ENCODE measurements around the gene MAN2B2.

The MAN2B2 gene

DNA sequence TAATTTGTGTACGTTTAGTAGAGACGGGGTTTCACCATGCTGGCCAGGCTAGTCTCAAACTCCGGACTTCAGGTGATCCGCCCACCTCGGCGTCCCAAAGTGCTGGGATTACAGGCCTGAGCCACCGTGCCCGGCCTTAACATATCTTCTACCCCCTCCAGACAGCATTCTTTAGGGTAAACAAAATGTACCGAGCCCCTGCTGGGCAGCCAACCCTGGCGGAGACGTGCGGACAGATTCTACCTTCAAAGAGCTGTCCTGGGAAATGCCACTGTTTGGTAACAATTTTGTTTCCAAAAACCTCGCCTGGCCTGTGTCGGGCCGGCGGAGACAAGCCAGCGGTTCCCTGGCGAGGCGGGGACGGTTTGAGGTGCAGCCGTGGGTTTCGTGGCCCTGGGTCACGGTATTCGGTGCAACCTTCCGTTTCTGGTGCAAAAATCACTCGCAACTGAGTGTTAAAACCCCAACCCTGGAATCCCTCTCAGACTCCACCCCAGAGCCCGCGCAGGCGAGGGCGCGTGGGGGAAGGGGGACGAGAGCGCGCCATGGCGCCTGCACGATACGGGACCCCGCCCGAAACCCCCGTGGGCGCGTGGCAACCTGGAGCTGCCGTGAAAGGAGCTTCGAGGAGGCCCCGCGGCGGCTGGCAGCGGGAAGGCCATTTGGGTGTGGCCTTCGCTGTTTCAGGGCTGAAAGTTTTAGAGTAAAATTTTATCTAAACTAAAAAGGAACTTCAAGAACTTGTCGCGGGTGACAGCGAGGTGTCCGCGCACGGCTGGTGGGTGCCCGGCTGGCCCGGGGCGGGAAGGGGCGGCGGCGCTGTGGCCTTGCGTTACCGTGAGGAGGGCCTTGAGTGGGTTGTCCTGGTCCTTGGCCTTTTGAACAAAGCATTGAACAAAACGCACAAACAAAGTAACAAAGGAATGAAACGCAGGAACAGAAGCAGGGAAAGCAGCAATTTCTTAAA is 82.5 kb downstream of the MAN2B2 start:
- H3K9ac ChIP-seq (ENCODE audit: low read depth, low read length, poor library complexity) = no peak overlapping the region
- H3K27ac ChIP-seq (replicated peaks; ENCODE audit: low read length) = no peak overlapping the region
- no peak overlapping the region for H4K91ac ChIP-seq (ENCODE audit: low read depth, low read length, poor library complexity)
- peak overlapping the region; percentile 19 for H2AK5ac ChIP-seq (ENCODE audit: low read depth, low read length)
- H3K4me3 ChIP-seq (ENCODE audit: low read length in 2 of 2) = no peak overlapping the region
- H3K4ac ChIP-seq (ENCODE audit: low read length) = no peak overlapping the region
- no peak overlapping the region for H4K8ac ChIP-seq (ENCODE audit: low read depth, low read length)
- no CpG with 5 or more reads among the region's 65 CpGs for WGBS, 2 donors (ENCODE audit: extremely low coverage in 2 of 2, insufficient read length in 2 of 2, insufficient replicate concordance in 1 of 2)
- H2BK120ac ChIP-seq (ENCODE audit: low read depth, low read length) = no peak overlapping the region
- H3K14ac ChIP-seq (ENCODE audit: low read length) = no peak overlapping the region
- peak overlapping the region; percentile 71 for H2BK5ac ChIP-seq (ENCODE audit: low read length)
- H3K4me2 ChIP-seq (ENCODE audit: insufficient read depth, low read length, poor library complexity, severe bottlenecking) = no peak overlapping the region
- H3K4me1 ChIP-seq (ENCODE audit: control insufficient read depth in 2 of 2, insufficient read depth in 1 of 2, low read depth in 1 of 2, low read length in 2 of 2) = peaks cover 0 to 1% of the 10 kb centered on the region in 2 donors
- H3K9me3 ChIP-seq (replicated peaks in 1 of 2; ENCODE audit: control insufficient read depth in 2 of 2, insufficient read depth in 1 of 2, low read depth in 1 of 2, low read length in 2 of 2) = peaks cover 0 to 2% of the 10 kb centered on the region in 2 donors
- no peaks in the 10 kb centered on the region for H3K79me1 ChIP-seq (ENCODE audit: low read depth, low read length)
- H3K18ac ChIP-seq (ENCODE audit: low read length) = peak overlapping the region; percentile 84
- peaks cover 0 to 11% (median 2%) of the 10 kb centered on the region in 3 experiments for H3K27me3 ChIP-seq (ENCODE audit: control insufficient read depth in 3 of 3, insufficient read depth in 3 of 3, low read depth in 1 of 3, low read length in 3 of 3)
- no peak overlapping the region for H3K23ac ChIP-seq (ENCODE audit: low read depth, low read length, poor library complexity)
- H3K36me3 ChIP-seq (replicated peaks in 1 of 2; ENCODE audit: control insufficient read depth in 2 of 2, insufficient read depth in 2 of 2, low read length in 2 of 2) = no peaks in the 10 kb centered on the region
- no peak overlapping the region for H2BK15ac ChIP-seq (ENCODE audit: low read length)
- DNase-seq (ENCODE audit: low spot score) = no peak
- H2BK12ac ChIP-seq (ENCODE audit: low read length) = no peak overlapping the region
- H2AFZ ChIP-seq (ENCODE audit: low read length) = no peak overlapping the region

DNA sequence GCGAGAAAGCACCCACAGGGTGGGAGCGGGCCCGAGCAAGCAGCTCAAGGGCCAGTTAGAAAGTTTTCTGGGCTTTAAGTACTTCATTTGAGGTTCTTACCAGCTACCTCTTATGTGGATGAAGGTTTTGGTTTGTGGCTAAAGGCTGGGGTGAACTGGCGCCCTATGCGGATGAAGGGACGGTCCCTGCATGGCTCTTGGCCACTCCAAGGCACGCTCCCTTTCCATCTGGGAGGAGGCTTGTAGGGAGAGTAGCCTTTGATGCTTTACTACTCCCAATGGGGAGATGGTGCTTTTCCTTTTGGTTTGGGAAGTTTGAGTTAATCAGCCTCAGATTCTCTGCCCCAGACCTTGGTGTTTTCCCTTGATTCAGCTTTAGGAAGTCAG is 83.2 kb downstream of the MAN2B2 start:
- H4K8ac ChIP-seq (ENCODE audit: low read depth, low read length) = no peak overlapping the region
- H3K4me3 ChIP-seq (ENCODE audit: low read length in 2 of 2) = no peak overlapping the region
- no peak overlapping the region for H3K27ac ChIP-seq (replicated peaks; ENCODE audit: low read length)
- H2BK120ac ChIP-seq (ENCODE audit: low read depth, low read length) = no peak overlapping the region
- H2AK5ac ChIP-seq (ENCODE audit: low read depth, low read length) = no peak overlapping the region
- H2BK12ac ChIP-seq (ENCODE audit: low read length) = no peak overlapping the region
- H2BK15ac ChIP-seq (ENCODE audit: low read length) = no peak overlapping the region
- H3K9ac ChIP-seq (ENCODE audit: low read depth, low read length, poor library complexity) = no peak overlapping the region
- no peaks in the 10 kb centered on the region for H3K36me3 ChIP-seq (replicated peaks in 1 of 2; ENCODE audit: control insufficient read depth in 2 of 2, insufficient read depth in 2 of 2, low read length in 2 of 2)
- H3K18ac ChIP-seq (ENCODE audit: low read length) = no peak overlapping the region
- H2AFZ ChIP-seq (ENCODE audit: low read length) = peak overlapping the region; percentile 49
- no peak overlapping the region for H3K23ac ChIP-seq (ENCODE audit: low read depth, low read length, poor library complexity)
- DNase-seq (ENCODE audit: low spot score) = no peak
- H3K27me3 ChIP-seq (ENCODE audit: control insufficient read depth in 3 of 3, insufficient read depth in 3 of 3, low read depth in 1 of 3, low read length in 3 of 3) = peaks cover 0 to 11% (median 2%) of the 10 kb centered on the region in 3 experiments
- H3K4ac ChIP-seq (ENCODE audit: low read length) = no peak overlapping the region
- no peak overlapping the region for H4K91ac ChIP-seq (ENCODE audit: low read depth, low read length, poor library complexity)
- H3K9me3 ChIP-seq (replicated peaks in 1 of 2; ENCODE audit: control insufficient read depth in 2 of 2, insufficient read depth in 1 of 2, low read depth in 1 of 2, low read length in 2 of 2) = peaks cover 0 to 4% of the 10 kb centered on the region in 2 donors
- H3K4me1 ChIP-seq (ENCODE audit: control insufficient read depth in 2 of 2, insufficient read depth in 1 of 2, low read depth in 1 of 2, low read length in 2 of 2) = peaks cover 0 to 1% of the 10 kb centered on the region in 2 donors
- no peaks in the 10 kb centered on the region for H3K79me1 ChIP-seq (ENCODE audit: low read depth, low read length)
- H2BK5ac ChIP-seq (ENCODE audit: low read length) = peak overlapping the region; percentile 71
- no CpG with 5 or more reads among the region's 7 CpGs for WGBS, 2 donors (ENCODE audit: extremely low coverage in 2 of 2, insufficient read length in 2 of 2, insufficient replicate concordance in 1 of 2)
- no peak overlapping the region for H3K14ac ChIP-seq (ENCODE audit: low read length)
- H3K4me2 ChIP-seq (ENCODE audit: insufficient read depth, low read length, poor library complexity, severe bottlenecking) = no peak overlapping the region

DNA sequence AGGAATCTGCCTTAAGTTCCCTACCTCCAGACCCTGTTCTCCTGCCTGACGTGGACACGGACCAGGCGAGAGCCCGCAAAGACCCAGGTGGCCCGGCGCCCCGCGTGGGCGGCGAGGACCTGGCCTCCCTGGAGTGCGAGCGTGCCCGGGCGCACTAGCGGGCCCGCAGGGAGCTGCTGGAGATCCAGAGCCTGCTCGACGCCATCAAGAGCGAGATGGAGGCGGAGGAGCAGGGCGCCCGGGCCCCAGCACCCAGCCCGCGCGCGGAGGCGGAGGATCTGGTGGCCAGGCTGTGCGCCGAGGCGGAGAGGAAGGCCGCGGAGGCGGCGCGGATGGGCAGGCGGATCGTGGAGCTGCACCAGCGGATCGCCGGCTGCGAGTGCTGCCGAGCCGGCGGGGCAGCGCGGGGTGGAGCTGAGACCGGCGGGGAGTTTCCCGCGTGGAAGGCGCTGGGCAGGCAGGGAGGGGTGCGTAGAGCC is 83.6 kb downstream of the MAN2B2 start:
- H2BK12ac ChIP-seq (ENCODE audit: low read length) = no peak overlapping the region
- H2BK15ac ChIP-seq (ENCODE audit: low read length) = no peak overlapping the region
- H3K4me2 ChIP-seq (ENCODE audit: insufficient read depth, low read length, poor library complexity, severe bottlenecking) = no peak overlapping the region
- WGBS, 2 donors (ENCODE audit: extremely low coverage in 2 of 2, insufficient read length in 2 of 2, insufficient replicate concordance in 1 of 2) = no CpG with 5 or more reads among the region's 52 CpGs
- H4K91ac ChIP-seq (ENCODE audit: low read depth, low read length, poor library complexity) = no peak overlapping the region
- H3K79me1 ChIP-seq (ENCODE audit: low read depth, low read length) = no peaks in the 10 kb centered on the region
- no peaks in the 10 kb centered on the region for H3K36me3 ChIP-seq (replicated peaks in 1 of 2; ENCODE audit: control insufficient read depth in 2 of 2, insufficient read depth in 2 of 2, low read length in 2 of 2)
- H2BK5ac ChIP-seq (ENCODE audit: low read length) = no peak overlapping the region
- H3K27ac ChIP-seq (replicated peaks; ENCODE audit: low read length) = no peak overlapping the region
- no peak overlapping the region for H3K4me3 ChIP-seq (ENCODE audit: low read length in 2 of 2)
- H2AK5ac ChIP-seq (ENCODE audit: low read depth, low read length) = no peak overlapping the region
- H3K4me1 ChIP-seq (ENCODE audit: control insufficient read depth in 2 of 2, insufficient read depth in 1 of 2, low read depth in 1 of 2, low read length in 2 of 2) = peaks cover 0 to 1% of the 10 kb centered on the region in 2 donors
- peaks cover 0 to 4% of the 10 kb centered on the region in 2 donors for H3K9me3 ChIP-seq (replicated peaks in 1 of 2; ENCODE audit: control insufficient read depth in 2 of 2, insufficient read depth in 1 of 2, low read depth in 1 of 2, low read length in 2 of 2)
- H3K14ac ChIP-seq (ENCODE audit: low read length) = no peak overlapping the region
- no peak for DNase-seq (ENCODE audit: low spot score)
- peak overlapping the region; percentile 49 for H2AFZ ChIP-seq (ENCODE audit: low read length)
- H3K18ac ChIP-seq (ENCODE audit: low read length) = peak overlapping the region; percentile 91
- H2BK120ac ChIP-seq (ENCODE audit: low read depth, low read length) = no peak overlapping the region
- H4K8ac ChIP-seq (ENCODE audit: low read depth, low read length) = no peak overlapping the region
- H3K23ac ChIP-seq (ENCODE audit: low read depth, low read length, poor library complexity) = peak overlapping the region; percentile 27
- peak overlapping the region; percentile 34 for H3K9ac ChIP-seq (ENCODE audit: low read depth, low read length, poor library complexity)
- H3K27me3 ChIP-seq (ENCODE audit: control insufficient read depth in 3 of 3, insufficient read depth in 3 of 3, low read depth in 1 of 3, low read length in 3 of 3) = peaks cover 0 to 11% (median 2%) of the 10 kb centered on the region in 3 experiments
- H3K4ac ChIP-seq (ENCODE audit: low read length) = no peak overlapping the region

DNA sequence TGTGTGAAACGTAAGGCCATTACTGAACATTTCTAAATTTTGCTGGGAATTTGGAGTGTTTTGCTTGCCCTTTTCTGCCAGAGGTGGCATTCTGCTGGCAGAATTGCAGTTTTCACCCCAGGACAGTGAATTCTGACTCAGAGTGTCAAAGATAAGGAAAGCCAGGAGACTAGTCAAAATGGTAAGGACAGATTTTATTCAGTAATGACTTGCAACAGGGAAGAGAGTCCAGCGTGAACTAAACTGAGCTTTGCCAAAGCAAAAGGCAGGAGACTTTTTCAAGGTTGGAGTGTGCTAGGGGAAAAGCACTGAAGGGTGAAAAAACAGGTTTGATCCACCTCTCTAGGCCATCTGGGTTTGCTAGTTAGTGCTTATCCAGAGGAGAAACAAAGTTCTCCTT is 84.9 kb downstream of the MAN2B2 start:
- Histone ChIP-seq H2BK15ac (ENCODE audit: low read length) (no peak overlapping the region), H2BK12ac (ENCODE audit: low read length) (no peak overlapping the region), H3K27ac (replicated peaks; ENCODE audit: low read length) (no peak overlapping the region), H4K8ac (ENCODE audit: low read depth, low read length) (no peak overlapping the region), H3K36me3 (replicated peaks in 1 of 2; ENCODE audit: control insufficient read depth in 2 of 2, insufficient read depth in 2 of 2, low read length in 2 of 2) (no peaks in the 10 kb centered on the region), H3K4me1 (ENCODE audit: control insufficient read depth in 2 of 2, insufficient read depth in 1 of 2, low read depth in 1 of 2, low read length in 2 of 2) (peaks cover 0 to 1% of the 10 kb centered on the region in 2 donors), H2BK120ac (ENCODE audit: low read depth, low read length) (no peak overlapping the region), H3K9ac (ENCODE audit: low read depth, low read length, poor library complexity) (no peak overlapping the region), H3K4ac (ENCODE audit: low read length) (no peak overlapping the region), H3K4me3 (ENCODE audit: low read length in 2 of 2) (no peak overlapping the region), H3K4me2 (ENCODE audit: insufficient read depth, low read length, poor library complexity, severe bottlenecking) (no peak overlapping the region), H2BK5ac (ENCODE audit: low read length) (no peak overlapping the region), H3K18ac (ENCODE audit: low read length) (no peak overlapping the region), H3K9me3 (replicated peaks in 1 of 2; ENCODE audit: control insufficient read depth in 2 of 2, insufficient read depth in 1 of 2, low read depth in 1 of 2, low read length in 2 of 2) (peaks cover 2 to 7% of the 10 kb centered on the region in 2 donors), H2AFZ (ENCODE audit: low read length) (no peak overlapping the region), H4K91ac (ENCODE audit: low read depth, low read length, poor library complexity) (no peak overlapping the region), H3K27me3 (ENCODE audit: control insufficient read depth in 3 of 3, insufficient read depth in 3 of 3, low read depth in 1 of 3, low read length in 3 of 3) (peaks cover 0 to 11% (median 6%) of the 10 kb centered on the region in 3 experiments), H2AK5ac (ENCODE audit: low read depth, low read length) (no peak overlapping the region), H3K79me1 (ENCODE audit: low read depth, low read length) (peaks cover 1% of the 10 kb centered on the region), H3K14ac (ENCODE audit: low read length) (no peak overlapping the region), H3K23ac (ENCODE audit: low read depth, low read length, poor library complexity) (no peak overlapping the region)
- no peak for DNase-seq (ENCODE audit: low spot score)
- WGBS, 2 donors (ENCODE audit: extremely low coverage in 2 of 2, insufficient read length in 2 of 2, insufficient replicate concordance in 1 of 2) = no CpG with 5 or more reads among the region's 2 CpGs
